Tibial artery (tissue), 4 donors: Measurements from ENCODE around the gene CCSER1.

ENCODE experiments used
- DNase-seq, 2 donors: peaks; one replicate each; pipeline ENCODE4 v3.0.0-alpha.2; 2019
- H3K27ac ChIP-seq, 2 donors: fragments of 200-600 bp; sonication (generic) in 1 of 2; 1 replicate in 1 of 2; 2 replicates in 1 of 2; pipeline ENCODE4 v1.5.1; 2018 to 2019; ENCODE audit warnings: mild to moderate bottlenecking in 1 of 2
- H3K27me3 ChIP-seq, 2 donors: fragments of 200-600 bp; sonication (generic) in 1 of 2; one replicate each; pipeline versions ENCODE4 v1.5.1 to v1.6.0; 2016 to 2019
- H3K36me3 ChIP-seq, 3 donors: fragments of 200-600 bp; sonication (generic) in 2 of 3; one replicate each; pipeline ENCODE4 v1.5.1; 2016 to 2019; ENCODE audit warnings: mild to moderate bottlenecking in 2 of 3
- H3K4me1 ChIP-seq, 4 donors: fragments of 200-600 bp; sonication (generic) in 2 of 4; 1 replicate in 3 of 4; 2 replicates in 1 of 4; pipeline ENCODE4 v1.5.1; 2016 to 2019
- H3K4me3 ChIP-seq, 2 donors: fragments of 200-600 bp; sonication (generic) in 1 of 2; 1 replicate in 1 of 2; 2 replicates in 1 of 2; pipeline ENCODE4 v1.5.1; 2018 to 2019; ENCODE audit warnings: mild to moderate bottlenecking in 2 of 2
- H3K9me3 ChIP-seq, 3 donors: fragments of 200-600 bp; sonication (generic) in 1 of 3; one replicate each; pipeline ENCODE4 v1.5.1; 2016 to 2019
- intact Hi-C: fragments of 100-400 bp; cut with DNase I; formaldehyde crosslinking; loops from one replicate; pipeline ENCODE4 v1.15.0; 2023; ENCODE audit warnings: low total_unique reads
- TF ChIP-seq, protein P1 (sequence below), 2 experiments: fragments of 200-600 bp in 1 of 2; fragments of 450-650 bp in 1 of 2; IDR thresholded peaks; one replicate each; pipeline ENCODE4 v1.5.1; 2017 to 2019; ENCODE audit warnings: antibody characterized with exemption in 2 of 2, mild to moderate bottlenecking in 1 of 2, moderate library complexity in 1 of 2

CCSER1 gene

DNA sequence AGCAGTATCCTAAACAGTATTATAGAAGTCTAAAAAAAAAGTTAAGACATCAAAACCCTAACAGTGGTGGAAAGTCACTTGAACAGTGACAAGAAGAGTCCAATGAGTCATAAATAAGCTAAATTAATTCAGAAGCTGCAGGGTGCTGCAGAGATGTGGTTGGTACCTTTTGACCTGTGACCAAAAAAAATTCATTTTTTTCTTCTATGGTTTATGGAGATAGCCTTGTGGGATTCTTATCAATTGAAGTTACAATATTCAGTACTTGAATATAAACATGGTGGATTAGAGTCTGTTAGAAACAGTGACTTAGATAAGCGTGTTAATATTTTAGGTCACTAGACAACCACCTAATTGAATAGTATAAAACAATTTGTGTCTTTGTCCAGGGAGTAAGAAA lies 35.4 kb downstream of the CCSER1 start:
- Histone ChIP-seq H3K4me3 (no peak overlapping the region), H3K9me3 (no peaks in the 10 kb centered on the region), H3K27ac (no peak overlapping the region), H3K27me3 (no peaks in the 10 kb centered on the region), H3K36me3 (no peaks in the 10 kb centered on the region), H3K4me1 (peaks cover 0 to 3% (median 0%) of the 10 kb centered on the region in 4 donors)
- intact Hi-C loops: no loop called here
- TF ChIP-seq, protein P1, sequence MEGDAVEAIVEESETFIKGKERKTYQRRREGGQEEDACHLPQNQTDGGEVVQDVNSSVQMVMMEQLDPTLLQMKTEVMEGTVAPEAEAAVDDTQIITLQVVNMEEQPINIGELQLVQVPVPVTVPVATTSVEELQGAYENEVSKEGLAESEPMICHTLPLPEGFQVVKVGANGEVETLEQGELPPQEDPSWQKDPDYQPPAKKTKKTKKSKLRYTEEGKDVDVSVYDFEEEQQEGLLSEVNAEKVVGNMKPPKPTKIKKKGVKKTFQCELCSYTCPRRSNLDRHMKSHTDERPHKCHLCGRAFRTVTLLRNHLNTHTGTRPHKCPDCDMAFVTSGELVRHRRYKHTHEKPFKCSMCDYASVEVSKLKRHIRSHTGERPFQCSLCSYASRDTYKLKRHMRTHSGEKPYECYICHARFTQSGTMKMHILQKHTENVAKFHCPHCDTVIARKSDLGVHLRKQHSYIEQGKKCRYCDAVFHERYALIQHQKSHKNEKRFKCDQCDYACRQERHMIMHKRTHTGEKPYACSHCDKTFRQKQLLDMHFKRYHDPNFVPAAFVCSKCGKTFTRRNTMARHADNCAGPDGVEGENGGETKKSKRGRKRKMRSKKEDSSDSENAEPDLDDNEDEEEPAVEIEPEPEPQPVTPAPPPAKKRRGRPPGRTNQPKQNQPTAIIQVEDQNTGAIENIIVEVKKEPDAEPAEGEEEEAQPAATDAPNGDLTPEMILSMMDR (IDR thresholded peaks at IDR 0.05): no peak
- DNase-seq: no peak

DNA sequence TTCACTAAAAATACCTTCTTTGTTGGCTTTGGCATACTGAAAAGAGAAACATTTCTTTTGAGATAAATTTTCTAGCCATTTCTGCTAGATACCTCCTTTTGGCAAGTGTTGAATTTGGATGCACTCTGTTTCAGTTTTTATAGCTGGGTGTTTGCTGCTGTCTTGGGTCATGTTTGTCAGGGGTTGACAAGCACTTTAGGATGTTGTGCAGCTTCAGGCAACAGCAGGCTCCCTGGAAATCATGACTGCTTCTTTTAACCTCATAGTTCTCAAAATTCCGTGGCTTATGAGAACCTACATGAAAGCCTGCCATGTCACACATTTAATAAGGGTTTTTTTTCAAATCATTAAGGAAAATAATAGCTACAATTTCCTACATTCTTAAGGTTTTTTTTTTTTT lies 36.7 kb downstream of the CCSER1 start:
- H3K4me3 ChIP-seq: no peak overlapping the region
- TF ChIP-seq, protein P1 (IDR thresholded peaks at IDR 0.05): no peak
- peaks cover 0 to 3% (median 0%) of the 10 kb centered on the region in 4 donors for H3K4me1 ChIP-seq
- no peak for DNase-seq
- intact Hi-C loops: no loop called here
- H3K36me3 ChIP-seq: no peaks in the 10 kb centered on the region
- no peak overlapping the region for H3K27ac ChIP-seq
- no peaks in the 10 kb centered on the region for H3K9me3 ChIP-seq
- no peaks in the 10 kb centered on the region for H3K27me3 ChIP-seq

DNA sequence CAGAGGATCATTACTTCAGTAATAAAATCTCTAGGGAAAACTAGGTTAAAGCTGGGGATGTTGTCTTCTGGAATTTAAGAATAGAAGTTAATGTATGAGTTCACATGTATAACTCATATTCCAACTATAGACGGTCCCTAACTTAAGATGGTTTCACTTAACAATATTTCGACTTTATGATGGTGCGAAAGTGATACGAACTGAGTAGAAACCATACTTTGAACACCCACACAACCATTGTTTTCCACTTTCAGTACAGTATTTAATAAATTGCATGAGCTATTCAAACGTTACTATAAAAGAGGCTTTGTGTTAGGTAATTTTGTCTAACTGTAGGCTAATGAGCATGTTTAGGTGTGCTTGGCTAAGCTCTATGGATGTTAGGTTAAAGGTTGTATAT lies 38.7 kb downstream of the CCSER1 start:
- no peak overlapping the region for H3K27ac ChIP-seq
- no peaks in the 10 kb centered on the region for H3K9me3 ChIP-seq
- intact Hi-C loops: no loop called here
- DNase-seq: no peak
- H3K4me3 ChIP-seq: no peak overlapping the region
- no peaks in the 10 kb centered on the region for H3K27me3 ChIP-seq
- no peaks in the 10 kb centered on the region for H3K36me3 ChIP-seq
- TF ChIP-seq, protein P1 (IDR thresholded peaks at IDR 0.05): no peak
- H3K4me1 ChIP-seq: peaks cover 0 to 3% (median 0%) of the 10 kb centered on the region in 4 donors

- Histone ChIP-seq H3K4me3 (no peak overlapping the region), H3K9me3 (no peaks in the 10 kb centered on the region), H3K27me3 (no peaks in the 10 kb centered on the region), H3K4me1 (no peaks in the 10 kb centered on the region), H3K36me3 (no peaks in the 10 kb centered on the region), H3K27ac (no peak overlapping the region)
- no peak for DNase-seq
- intact Hi-C loops: no loop called here
- TF ChIP-seq, protein P1 (IDR thresholded peaks at IDR 0.05): no peak
Observed at GRCh38 chr4:90171491-90171890, 44.3 kb downstream of the CCSER1 start.

GRCh38 chr4:90174621-90175023 lies 47.4 kb downstream of the CCSER1 start:
- TF ChIP-seq, protein P1 (IDR thresholded peaks at IDR 0.05): no peak
- no peak for DNase-seq
- no peak overlapping the region for H3K27ac ChIP-seq

GRCh38 chr4:90181644-90182043 lies 54.5 kb downstream of the CCSER1 start:
- no peaks in the 10 kb centered on the region for H3K9me3 ChIP-seq
- no peaks in the 10 kb centered on the region for H3K4me1 ChIP-seq
- no peaks in the 10 kb centered on the region for H3K36me3 ChIP-seq
- no peak for DNase-seq
- intact Hi-C loops: no loop called here
- no peaks in the 10 kb centered on the region for H3K27me3 ChIP-seq
- H3K4me3 ChIP-seq: no peak overlapping the region
- H3K27ac ChIP-seq: no peak overlapping the region
- TF ChIP-seq, protein P1 (IDR thresholded peaks at IDR 0.05): no peak

More at GRCh38 chr4:90174621-90175023, 47.4 kb downstream of the CCSER1 start:
- Histone ChIP-seq H3K4me1 (no peaks in the 10 kb centered on the region), H3K27me3 (no peaks in the 10 kb centered on the region), H3K36me3 (no peaks in the 10 kb centered on the region), H3K4me3 (no peak overlapping the region), H3K9me3 (no peaks in the 10 kb centered on the region)
- intact Hi-C loops: no loop called here
